Limb (tissue), 2 donors: ENCODE measurements around the gene NLRP7.
"Not testable (repeated sequence)": the region's sequence is repeated elsewhere in the genome, so short reads cannot be mapped to it uniquely, and the experiment has no call there.

Experiments used
- DNase-seq, 2 donors: peaks; one replicate each; pipeline ENCODE4 v3.0.0-alpha.2; 2016; ENCODE audit errors: extremely low spot score in 2 of 2

The NLRP7 gene

DNA sequence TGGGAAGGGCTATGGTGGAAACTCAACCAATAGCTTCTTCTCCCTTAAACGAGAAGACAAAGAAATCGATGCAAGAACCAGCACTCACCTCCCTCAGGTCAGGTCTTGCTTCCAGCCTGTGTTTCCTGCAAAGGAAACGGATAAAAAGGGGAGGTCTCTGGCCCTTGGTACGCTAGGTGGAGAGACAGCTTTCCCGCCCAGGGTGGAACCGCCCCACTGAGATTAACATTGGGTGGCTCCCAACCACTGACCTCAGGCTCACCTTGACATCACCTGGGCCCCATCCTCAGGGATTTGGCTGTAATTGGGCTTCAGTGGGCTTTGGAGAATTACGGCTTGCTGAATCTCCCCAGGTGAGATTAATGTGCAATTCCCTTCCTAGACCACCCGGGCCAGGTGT is at the start of gene NLRP7:
TSS of gene NLRP7 (minus strand) at position 150 of the 400 bp plus-strand sequence.
- no peak for DNase-seq

DNA sequence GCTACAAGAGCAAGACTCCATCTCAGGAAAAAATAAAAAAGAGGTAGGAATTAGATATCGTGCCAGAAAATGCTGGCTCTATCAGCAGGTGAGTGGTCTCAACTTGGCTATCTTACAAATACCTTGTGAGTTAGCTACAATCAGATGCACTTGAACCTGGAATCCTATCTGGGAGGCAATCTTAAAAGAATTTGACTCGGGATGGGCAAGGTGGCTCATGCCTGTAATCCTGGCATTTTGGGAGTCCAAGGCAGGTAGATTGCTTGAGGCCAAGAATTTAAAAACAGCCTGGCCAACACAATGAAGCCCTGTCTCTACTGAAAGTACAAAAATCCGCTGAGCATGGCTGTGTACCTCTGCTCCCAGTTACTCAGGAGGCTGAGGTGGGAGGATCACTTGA is 48.2 kb upstream of the NLRP7 start:
- DNase-seq = no peak

- DNase-seq = not testable (repeated sequence)
These were observed 42.2 kb upstream of the NLRP7 start for GRCh38 chr19:54989531-54989930.

DNA sequence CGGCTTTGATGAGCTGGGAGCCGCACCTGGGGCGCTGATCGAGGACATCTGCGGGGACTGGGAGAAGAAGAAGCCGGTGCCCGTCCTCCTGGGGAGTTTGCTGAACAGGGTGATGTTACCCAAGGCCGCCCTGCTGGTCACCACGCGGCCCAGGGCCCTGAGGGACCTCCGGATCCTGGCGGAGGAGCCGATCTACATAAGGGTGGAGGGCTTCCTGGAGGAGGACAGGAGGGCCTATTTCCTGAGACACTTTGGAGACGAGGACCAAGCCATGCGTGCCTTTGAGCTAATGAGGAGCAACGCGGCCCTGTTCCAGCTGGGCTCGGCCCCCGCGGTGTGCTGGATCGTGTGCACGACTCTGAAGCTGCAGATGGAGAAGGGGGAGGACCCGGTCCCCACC is 35.2 kb upstream of the NLRP7 start:
- DNase-seq = not testable (repeated sequence)

DNA sequence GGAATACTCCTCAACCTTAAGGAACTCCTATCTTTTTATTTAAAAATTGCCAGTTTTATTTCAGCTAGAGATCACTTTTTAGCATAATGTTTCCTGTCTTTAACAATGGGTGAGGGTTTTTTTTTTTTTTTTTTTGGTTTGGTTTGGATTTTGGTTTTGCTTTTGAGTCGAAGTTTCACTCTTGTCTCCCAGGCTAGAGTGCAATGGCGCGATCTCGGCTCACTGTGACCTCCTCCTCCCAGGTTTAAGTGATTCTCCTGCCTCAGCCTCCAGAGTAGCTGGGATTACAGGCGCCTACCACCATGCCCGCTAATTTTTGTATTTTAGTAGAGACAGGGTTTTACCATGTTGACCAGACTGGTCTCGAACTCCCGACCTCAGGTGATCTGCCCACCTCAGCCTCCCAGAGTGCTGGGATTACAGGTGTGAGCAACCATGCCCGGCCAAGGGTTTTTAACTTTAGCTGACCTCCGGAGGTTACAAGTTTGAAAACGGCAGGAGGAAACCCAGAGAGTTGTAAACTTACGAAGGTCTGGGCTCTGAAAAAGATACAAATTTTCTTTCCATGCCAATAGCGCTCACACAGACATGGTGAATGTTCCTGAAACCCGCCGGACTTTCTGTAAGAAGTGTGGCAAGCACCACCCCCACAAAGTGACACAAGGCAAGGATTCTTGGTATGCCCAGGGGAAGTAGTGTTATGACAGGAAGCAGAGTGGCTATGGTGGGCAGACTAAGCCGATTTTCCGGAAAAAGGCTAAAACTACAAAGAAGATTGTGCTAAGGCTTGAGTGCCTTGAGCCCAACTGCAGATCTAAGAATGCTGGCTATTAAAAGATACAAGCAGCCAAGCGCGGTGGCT is 26.1 kb upstream of the NLRP7 start:
- DNase-seq = not testable (repeated sequence)

GRCh38 chr19:54971446-54971845 is 24.1 kb upstream of the NLRP7 start:
- DNase-seq = not testable (repeated sequence)

DNA sequence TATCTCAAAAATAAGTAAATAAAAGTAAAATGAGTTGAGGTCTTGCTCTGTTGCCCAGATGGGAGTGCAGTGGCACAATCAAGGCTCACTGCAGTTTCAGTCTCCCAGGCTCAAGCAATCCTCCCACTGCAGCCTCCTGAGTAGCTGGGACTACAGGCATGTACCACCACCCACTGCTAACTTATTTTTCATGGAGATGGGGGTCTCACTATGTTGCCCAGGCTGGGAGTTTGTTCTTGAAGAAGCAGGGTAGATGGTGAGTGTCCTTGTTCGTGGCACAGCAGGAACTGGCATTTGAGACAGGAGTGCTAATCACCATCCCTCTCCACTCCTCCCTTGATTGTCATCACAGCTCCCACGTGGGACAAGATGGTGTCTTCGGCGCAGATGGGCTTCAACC is 22.3 kb upstream of the NLRP7 start:
- DNase-seq = no peak

DNA sequence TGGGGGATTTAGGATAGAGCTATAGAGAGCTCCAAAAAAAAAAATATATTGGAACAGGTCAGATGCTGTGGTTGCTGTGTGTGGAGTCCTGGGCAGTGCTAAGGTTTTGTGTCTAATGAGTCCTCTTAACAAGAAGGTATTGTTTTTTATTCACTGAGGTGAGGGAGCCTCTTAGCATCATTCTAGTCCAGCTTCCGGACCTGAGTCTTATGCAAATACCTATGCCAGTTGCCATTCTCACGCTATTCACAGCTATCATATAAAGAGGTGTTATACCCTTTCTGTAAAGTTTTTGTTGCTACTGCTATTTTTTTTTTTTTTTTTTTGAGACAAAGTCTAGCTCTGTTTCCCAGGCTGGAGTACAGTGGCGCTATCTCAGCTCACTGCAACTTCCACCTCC is 20.3 kb upstream of the NLRP7 start:
- no peak for DNase-seq

DNA sequence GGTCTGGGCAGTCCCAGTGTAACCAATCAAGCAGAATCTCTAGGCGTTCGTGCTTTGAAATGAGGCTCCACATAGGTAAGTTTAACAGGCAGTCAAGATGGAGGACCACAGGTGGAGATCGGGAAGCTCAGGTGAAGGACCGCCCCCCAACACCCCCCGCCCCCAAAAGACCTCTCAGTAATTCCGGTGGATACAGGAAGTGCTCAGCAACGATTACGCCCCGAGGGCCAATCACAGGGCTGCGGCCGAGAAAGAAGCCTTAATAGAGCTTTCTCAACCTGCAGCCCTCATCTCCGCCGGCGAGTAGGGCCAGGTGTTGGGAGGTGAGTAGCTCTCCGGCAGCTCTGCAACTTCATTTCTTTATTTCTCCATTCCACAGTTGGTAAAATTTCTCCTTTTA is 17.7 kb upstream of the NLRP7 start:
- DNase-seq = not testable (repeated sequence)

DNA sequence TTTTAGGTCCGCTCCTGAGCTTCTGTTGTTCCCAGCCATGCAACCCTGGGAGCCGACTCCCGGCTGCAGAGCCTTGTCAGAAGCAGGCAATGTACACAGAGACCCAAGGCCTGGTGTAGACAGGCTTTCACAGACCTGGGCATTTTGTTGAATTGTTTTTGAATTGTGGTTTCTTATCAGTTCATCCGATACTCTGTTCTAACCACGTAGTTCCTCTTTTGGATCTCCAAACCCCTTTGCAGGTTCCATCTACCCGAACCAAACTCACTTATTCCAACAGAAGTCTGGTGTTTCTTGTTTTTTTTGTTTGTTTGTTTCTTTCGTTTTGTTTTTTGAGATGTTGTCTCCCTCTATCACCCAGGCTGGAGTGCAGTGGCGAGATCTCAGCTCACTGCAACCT is 12.5 kb upstream of the NLRP7 start:
- no peak for DNase-seq

- no peak for DNase-seq
These were observed 8.0 kb upstream of the NLRP7 start for GRCh38 chr19:54955376-54955775.

- not testable (repeated sequence) for DNase-seq
These were observed 6.0 kb upstream of the NLRP7 start for GRCh38 chr19:54953345-54953713.

- DNase-seq = no peak
These were observed 5.4 kb upstream of the NLRP7 start for GRCh38 chr19:54952591-54953344.

DNA sequence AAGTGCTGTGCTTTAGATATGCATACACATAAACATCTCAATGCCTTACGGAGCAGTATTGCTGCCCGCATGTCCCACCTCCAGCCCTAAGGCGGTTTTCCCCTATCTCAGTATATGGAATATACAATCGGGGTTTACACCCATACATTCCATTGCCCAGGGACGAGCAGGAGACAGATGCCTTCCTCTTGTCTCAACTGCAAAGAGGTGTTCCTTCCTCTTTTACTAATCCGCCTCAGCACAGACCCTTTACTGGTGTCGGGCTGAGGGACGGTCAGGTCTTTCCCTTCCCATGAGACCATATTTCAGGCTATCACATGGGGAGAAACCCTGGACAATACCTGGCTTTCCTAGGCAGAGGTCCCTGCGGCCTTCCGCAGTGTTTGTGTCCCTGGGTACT is 3.2 kb upstream of the NLRP7 start:
- DNase-seq = not testable (repeated sequence)

GRCh38 chr19:54949412-54949811 is 2.1 kb upstream of the NLRP7 start:
- DNase-seq = no peak

DNA sequence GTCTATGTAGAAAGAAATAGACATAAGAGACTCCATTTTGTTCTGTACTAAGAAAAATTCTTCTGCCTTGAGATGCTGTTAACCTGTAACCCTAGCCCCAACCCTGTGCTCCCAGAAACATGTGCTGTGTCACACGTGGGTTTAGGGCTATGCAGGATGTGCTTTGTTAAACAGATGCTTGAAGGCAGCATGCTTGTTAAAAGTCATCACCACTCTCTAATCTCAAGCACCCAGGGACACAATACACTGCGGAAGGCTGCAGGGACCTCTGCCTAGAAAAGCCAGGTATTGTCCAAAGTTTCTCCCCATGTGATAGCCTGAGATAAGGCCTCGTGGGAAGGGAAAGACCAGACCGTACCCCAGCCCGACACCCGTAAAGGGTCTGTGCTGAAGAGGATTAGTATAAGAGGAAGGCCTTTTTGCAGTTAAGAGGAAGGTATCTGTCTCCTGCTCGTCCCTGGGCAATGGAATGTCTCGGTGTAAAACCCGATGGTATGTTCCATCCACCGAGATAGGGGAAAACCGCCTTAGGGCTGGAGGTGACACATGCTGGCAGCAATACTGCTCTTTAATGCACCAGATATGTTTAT is 3.5 kb downstream of the NLRP7 start:
- DNase-seq = not testable (repeated sequence)

GRCh38 chr19:54939538-54939937 is 7.8 kb downstream of the NLRP7 start:
- DNase-seq = not testable (repeated sequence)

DNA sequence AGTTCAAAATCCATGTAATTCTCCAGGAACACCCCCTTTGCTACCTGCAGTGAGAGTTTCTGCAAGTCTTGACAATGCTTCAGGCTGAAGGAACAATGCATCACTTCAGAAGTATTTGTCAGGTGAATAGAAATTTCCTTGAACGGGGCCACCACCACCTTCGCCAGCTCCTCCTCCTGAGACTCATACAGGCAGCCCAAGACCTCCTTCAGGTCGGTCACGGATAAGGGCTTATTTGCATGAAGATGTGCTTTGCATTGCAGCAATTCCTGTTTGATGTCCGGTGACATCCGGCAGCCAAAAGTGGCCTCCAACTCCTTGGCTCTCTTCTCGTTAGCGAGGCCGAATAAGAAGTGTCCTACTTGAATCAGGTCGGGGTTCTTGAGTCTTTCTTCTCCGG is 8.4 kb downstream of the NLRP7 start:
- no peak for DNase-seq

DNA sequence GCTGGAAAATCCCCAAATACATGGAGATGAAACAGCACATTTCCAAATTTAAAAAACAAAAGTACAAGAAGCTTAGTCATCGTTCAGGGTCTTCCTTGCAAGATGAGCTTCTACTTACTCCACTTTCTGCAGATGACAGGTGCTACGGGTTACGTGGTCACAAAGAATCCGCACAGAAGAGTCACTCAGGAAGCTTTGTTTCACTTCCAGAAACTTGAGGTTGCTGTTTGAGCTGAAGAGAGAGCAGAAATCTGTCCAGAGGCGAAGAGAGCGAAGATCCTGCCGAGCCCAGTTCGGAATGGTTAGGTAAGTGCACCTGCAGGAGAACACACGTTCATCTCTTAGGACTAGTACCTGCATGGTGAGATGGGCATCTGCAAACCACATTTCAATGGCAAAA is 9.4 kb downstream of the NLRP7 start:
- DNase-seq = no peak

DNA sequence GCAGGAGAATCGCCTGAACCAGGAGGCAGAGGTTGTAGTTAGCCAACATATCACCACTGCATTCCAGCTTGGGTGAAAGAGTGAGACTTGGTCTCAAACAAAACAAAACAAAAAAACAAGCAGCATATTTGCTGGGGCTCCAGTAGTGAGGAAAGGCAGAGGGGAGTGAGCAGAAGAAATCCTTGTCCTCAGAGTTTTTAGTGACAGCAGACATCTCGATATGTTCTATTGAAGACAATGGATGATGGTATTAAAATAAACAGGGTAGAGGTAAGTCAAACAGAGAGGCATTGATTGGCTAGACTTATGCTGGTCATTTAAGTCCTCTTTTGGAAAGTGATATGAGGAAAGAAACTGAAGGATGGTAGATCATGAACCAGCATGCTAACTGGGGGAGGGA is 19.0 kb downstream of the NLRP7 start:
- no peak for DNase-seq

GRCh38 chr19:54923276-54923675 is 24.1 kb downstream of the NLRP7 start:
- DNase-seq = no peak

GRCh38 chr19:54921082-54921481 is 26.2 kb downstream of the NLRP7 start:
- DNase-seq = no peak
